ENCODE results near the gene COL12A1.

COL12A1 gene

GRCh38 chr6:75211920-75212590 is 6.2 kb upstream of the COL12A1 start:
- H3K4me3 ChIP-seq (ENCODE audit: low read length): no peak overlapping the region
- peaks cover 29% of the 10 kb centered on the region for H3K27me3 ChIP-seq (ENCODE audit: insufficient read depth, low read length)
- 46% methylated on average over 3 of the region's 3 CpGs for WGBS
- peak overlapping the region; percentile 8; the same call in 1 of the 2 replicates for H3K27ac ChIP-seq (ENCODE audit: low read depth, low read length)
- H3K9ac ChIP-seq (ENCODE audit: low read depth, low read length): no peak overlapping the region
- H3K4me1 ChIP-seq (ENCODE audit: insufficient read depth, low read length): peaks cover 34% of the 10 kb centered on the region
- no peaks in the 10 kb centered on the region for H3K36me3 ChIP-seq (ENCODE audit: insufficient read depth, low read length)
- H3K9me3 ChIP-seq (ENCODE audit: insufficient read depth, low read depth, low read length): no peaks in the 10 kb centered on the region

- Histone ChIP-seq H3K9ac (ENCODE audit: low read depth, low read length) (no peak overlapping the region), H3K9me3 (ENCODE audit: insufficient read depth, low read depth, low read length) (no peaks in the 10 kb centered on the region), H3K4me1 (ENCODE audit: insufficient read depth, low read length) (peaks cover 34% of the 10 kb centered on the region), H3K36me3 (ENCODE audit: insufficient read depth, low read length) (no peaks in the 10 kb centered on the region), H3K27ac (ENCODE audit: low read depth, low read length) (no peak overlapping the region), H3K4me3 (ENCODE audit: low read length) (no peak overlapping the region), H3K27me3 (ENCODE audit: insufficient read depth, low read length) (peaks cover 39% of the 10 kb centered on the region)
- WGBS: 53% methylated on average over 7 of the region's 10 CpGs
These were observed 5.3 kb upstream of the COL12A1 start for GRCh38 chr6:75210885-75211739.

DNA sequence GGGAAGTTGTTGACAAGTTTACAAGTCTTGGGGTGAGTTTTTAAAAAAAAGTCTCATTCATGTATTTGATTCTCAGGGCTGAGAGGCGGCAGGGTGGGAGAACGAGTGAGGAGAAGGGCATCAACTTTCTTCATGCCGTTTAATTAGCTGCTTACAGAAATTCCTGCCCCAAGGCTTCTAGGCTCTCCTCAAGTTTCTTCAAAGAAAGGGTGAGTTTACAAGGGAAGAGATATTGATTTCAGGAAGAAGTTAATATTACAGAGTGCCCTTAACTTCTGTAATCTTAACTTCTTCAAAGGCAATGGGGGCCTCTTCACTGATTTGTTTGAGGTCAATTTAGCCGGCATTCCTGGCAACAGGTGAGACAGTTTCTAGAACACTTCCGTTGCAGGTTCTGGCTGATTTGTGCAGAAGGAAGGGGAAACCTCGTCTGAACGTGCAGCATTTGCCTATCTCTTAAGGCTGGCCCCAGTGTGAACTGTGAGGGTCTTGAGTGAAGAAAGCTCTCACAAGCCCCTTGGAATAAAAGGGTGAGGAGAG is 3.4 kb upstream of the COL12A1 start:
- Histone ChIP-seq H3K9ac (ENCODE audit: low read depth, low read length) (no peak overlapping the region), H3K27me3 (ENCODE audit: insufficient read depth, low read length) (peaks cover 57% of the 10 kb centered on the region), H3K4me3 (ENCODE audit: low read length) (no peak overlapping the region), H3K4me1 (ENCODE audit: insufficient read depth, low read length) (peaks cover 40% of the 10 kb centered on the region), H3K36me3 (ENCODE audit: insufficient read depth, low read length) (no peaks in the 10 kb centered on the region), H3K27ac (ENCODE audit: low read depth, low read length) (no peak overlapping the region), H3K9me3 (ENCODE audit: insufficient read depth, low read depth, low read length) (no peaks in the 10 kb centered on the region)
- WGBS: 48% methylated on average over 7 of the region's 7 CpGs

DNA sequence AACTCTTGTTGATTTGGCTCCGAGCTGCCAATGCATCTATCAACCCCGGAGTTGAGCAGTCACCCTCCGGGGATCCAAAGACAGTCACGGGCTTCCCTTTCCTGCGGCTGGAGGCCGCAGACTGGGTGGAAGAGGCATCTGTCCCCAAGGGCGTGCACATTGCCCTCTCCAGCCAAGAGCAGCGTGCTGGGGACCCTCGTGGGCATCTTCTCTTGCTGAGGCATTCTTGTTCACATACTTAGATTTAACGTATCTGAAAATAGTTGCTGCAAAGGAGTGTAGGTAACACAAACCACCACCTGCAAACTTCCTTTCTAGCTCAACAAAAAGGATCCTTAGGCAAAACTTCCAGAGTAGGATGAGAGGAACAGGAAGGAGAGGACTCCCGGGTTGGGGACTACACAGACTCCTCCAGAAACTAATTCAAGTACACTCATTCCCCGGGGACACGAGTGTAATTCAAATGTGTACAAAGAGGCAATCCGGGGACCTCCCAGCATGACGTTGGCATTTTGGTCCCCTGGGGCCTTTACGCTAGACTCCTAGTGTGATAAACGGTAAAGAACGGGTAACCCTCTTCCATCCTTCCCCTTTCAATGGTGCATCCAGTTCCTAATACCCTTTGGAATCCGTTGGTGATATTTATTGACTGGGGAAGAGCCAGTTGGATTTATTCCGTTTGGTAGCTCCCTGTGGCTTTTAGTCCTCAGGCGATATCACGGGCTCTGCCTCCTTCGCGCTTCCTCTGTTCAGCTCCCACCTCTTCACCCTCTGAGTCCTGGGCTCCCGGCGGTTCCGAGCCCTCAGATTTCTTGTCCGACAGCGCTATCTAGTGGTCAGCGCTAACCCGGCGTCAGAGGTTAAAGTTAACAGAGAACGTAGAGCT is 2.7 kb upstream of the COL12A1 start:
- Histone ChIP-seq H3K9ac (ENCODE audit: low read depth, low read length) (no peak overlapping the region), H3K4me1 (ENCODE audit: insufficient read depth, low read length) (peaks cover 36% of the 10 kb centered on the region), H3K36me3 (ENCODE audit: insufficient read depth, low read length) (no peaks in the 10 kb centered on the region), H3K9me3 (ENCODE audit: insufficient read depth, low read depth, low read length) (no peaks in the 10 kb centered on the region), H3K27ac (ENCODE audit: low read depth, low read length) (no peak overlapping the region), H3K4me3 (ENCODE audit: low read length) (peak overlapping the region; percentile 69), H3K27me3 (ENCODE audit: insufficient read depth, low read length) (peaks cover 65% of the 10 kb centered on the region)
- WGBS: 6% methylated on average over 32 of the region's 33 CpGs

GRCh38 chr6:75206576-75207342 is 906 bp upstream of the COL12A1 start:
- peak overlapping the region; percentile 69 for H3K4me3 ChIP-seq (ENCODE audit: low read length)
- no peak overlapping the region for H3K9ac ChIP-seq (ENCODE audit: low read depth, low read length)
- H3K27ac ChIP-seq (ENCODE audit: low read depth, low read length): no peak overlapping the region
- H3K4me1 ChIP-seq (ENCODE audit: insufficient read depth, low read length): peaks cover 22% of the 10 kb centered on the region; the same call in 1 of the 2 replicates
- WGBS: 1% methylated on average over 35 of the region's 35 CpGs
- H3K27me3 ChIP-seq (ENCODE audit: insufficient read depth, low read length): peaks cover 82% of the 10 kb centered on the region
- no peaks in the 10 kb centered on the region for H3K36me3 ChIP-seq (ENCODE audit: insufficient read depth, low read length)
- no peaks in the 10 kb centered on the region for H3K9me3 ChIP-seq (ENCODE audit: insufficient read depth, low read depth, low read length)

GRCh38 chr6:75204959-75205775 is 686 bp downstream of the COL12A1 start:
- H3K4me3 ChIP-seq (ENCODE audit: low read length): peak overlapping the region; percentile 69
- no peaks in the 10 kb centered on the region for H3K9me3 ChIP-seq (ENCODE audit: insufficient read depth, low read depth, low read length)
- H3K9ac ChIP-seq (ENCODE audit: low read depth, low read length): peak overlapping the region; percentile 57; the same call in 1 of the 2 replicates
- no peaks in the 10 kb centered on the region for H3K36me3 ChIP-seq (ENCODE audit: insufficient read depth, low read length)
- WGBS: under 1% methylated on average over 47 of the region's 47 CpGs
- H3K27me3 ChIP-seq (ENCODE audit: insufficient read depth, low read length): peaks cover 97% of the 10 kb centered on the region
- no peak overlapping the region for H3K27ac ChIP-seq (ENCODE audit: low read depth, low read length)
- H3K4me1 ChIP-seq (ENCODE audit: insufficient read depth, low read length): peaks cover 20% of the 10 kb centered on the region; the same call in 1 of the 2 replicates

DNA sequence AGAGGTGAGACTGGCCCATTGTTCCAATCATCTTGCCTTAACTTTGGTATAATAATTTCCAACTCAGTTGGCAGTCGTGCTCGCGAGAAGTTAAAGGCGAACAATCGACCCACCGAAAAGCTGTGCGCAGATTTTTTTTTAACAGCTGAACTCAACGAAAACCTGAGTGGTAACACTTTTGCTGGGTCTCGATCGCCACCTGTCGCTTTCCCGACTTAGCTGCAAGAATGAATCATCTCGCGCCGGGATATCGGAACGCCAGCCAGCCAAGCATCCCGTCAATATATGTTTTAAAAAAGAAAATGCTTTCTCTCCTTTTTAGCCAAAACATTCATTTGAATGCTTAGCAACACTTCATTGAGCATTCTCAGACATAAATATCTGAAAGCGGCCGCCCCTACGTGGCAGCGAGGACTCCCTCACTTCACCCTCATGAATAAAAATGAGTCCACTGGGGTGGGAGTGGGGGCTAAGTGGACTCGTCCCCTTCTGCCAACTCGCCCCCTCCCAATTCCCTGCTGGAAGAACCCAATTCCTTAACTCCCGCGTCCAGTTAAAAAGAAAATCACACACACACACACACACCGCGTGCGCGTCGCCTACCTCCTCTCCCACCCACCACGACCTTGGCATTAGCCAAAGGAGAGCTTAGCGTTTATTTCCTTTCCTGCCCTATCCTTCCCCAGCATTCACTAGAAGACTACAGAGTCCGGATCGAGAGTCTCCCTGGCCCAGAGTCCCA is 1.5 kb downstream of the COL12A1 start:
- H3K27me3 ChIP-seq (ENCODE audit: insufficient read depth, low read length): peaks cover 98% of the 10 kb centered on the region
- no peaks in the 10 kb centered on the region for H3K9me3 ChIP-seq (ENCODE audit: insufficient read depth, low read depth, low read length)
- H3K4me1 ChIP-seq (ENCODE audit: insufficient read depth, low read length): peaks cover 20% of the 10 kb centered on the region; the same call in 1 of the 2 replicates
- H3K4me3 ChIP-seq (ENCODE audit: low read length): peak overlapping the region; percentile 69
- H3K9ac ChIP-seq (ENCODE audit: low read depth, low read length): peak overlapping the region; percentile 32; the same call in 1 of the 2 replicates
- H3K36me3 ChIP-seq (ENCODE audit: insufficient read depth, low read length): no peaks in the 10 kb centered on the region
- no peak overlapping the region for H3K27ac ChIP-seq (ENCODE audit: low read depth, low read length)
- WGBS: 1% methylated on average over 32 of the region's 35 CpGs

- Histone ChIP-seq H3K27me3 (ENCODE audit: insufficient read depth, low read length) (peaks cover 92% of the 10 kb centered on the region), H3K36me3 (ENCODE audit: insufficient read depth, low read length) (no peaks in the 10 kb centered on the region)
These were observed 2.1 kb downstream of the COL12A1 start for GRCh38 chr6:75203721-75204120.

GRCh38 chr6:75202676-75203131 is 3.1 kb downstream of the COL12A1 start:
- no peaks in the 10 kb centered on the region for H3K9me3 ChIP-seq (ENCODE audit: insufficient read depth, low read depth, low read length)
- H3K4me3 ChIP-seq (ENCODE audit: low read length): peak overlapping the region; percentile 55
- peaks cover 13% of the 10 kb centered on the region; the same call in 1 of the 2 replicates for H3K4me1 ChIP-seq (ENCODE audit: insufficient read depth, low read length)
- no peak overlapping the region; the same call in 1 of the 2 replicates for H3K9ac ChIP-seq (ENCODE audit: low read depth, low read length)
- H3K27me3 ChIP-seq (ENCODE audit: insufficient read depth, low read length): peaks cover 82% of the 10 kb centered on the region
- no peak overlapping the region for H3K27ac ChIP-seq (ENCODE audit: low read depth, low read length)
- no peaks in the 10 kb centered on the region for H3K36me3 ChIP-seq (ENCODE audit: insufficient read depth, low read length)
- 25% methylated on average over 12 of the region's 12 CpGs for WGBS

More at GRCh38 chr6:75203721-75204120, 2.1 kb downstream of the COL12A1 start:
- H3K9me3 ChIP-seq (ENCODE audit: insufficient read depth, low read depth, low read length): no peaks in the 10 kb centered on the region
- peaks cover 19% of the 10 kb centered on the region; the same call in 1 of the 2 replicates for H3K4me1 ChIP-seq (ENCODE audit: insufficient read depth, low read length)
- no peak overlapping the region for H3K9ac ChIP-seq (ENCODE audit: low read depth, low read length)
- no peak overlapping the region for H3K27ac ChIP-seq (ENCODE audit: low read depth, low read length)
- peak overlapping the region; percentile 69 for H3K4me3 ChIP-seq (ENCODE audit: low read length)
- 70% methylated on average over 5 of the region's 5 CpGs for whole genome bisulfite sequencing
